SU-DHL-6 (cell line): ENCODE data around the gene FXYD3.

Source experiments
- EZH2phosphoT487 ChIP-seq: fragments of 200-600 bp; sonication (generic), shearing (Covaris generic); conservative IDR thresholded peaks from 2 replicates; pipeline ENCODE4 v1.6.1; 2018; ENCODE audit warnings: mild to moderate bottlenecking, antibody characterized with exemption, low read length, moderate library complexity, mixed read lengths
- TF ChIP-seq, protein P1 (sequence below): fragments of 200-600 bp; sonication (generic); IDR thresholded peaks from one replicate; pipeline ENCODE4 v1.5.1; 2017; ENCODE audit warnings: antibody characterized with exemption, mild to moderate bottlenecking, low read length, moderate library complexity; ENCODE audit not compliant: insufficient read depth, poor library complexity, severe bottlenecking

DNA sequence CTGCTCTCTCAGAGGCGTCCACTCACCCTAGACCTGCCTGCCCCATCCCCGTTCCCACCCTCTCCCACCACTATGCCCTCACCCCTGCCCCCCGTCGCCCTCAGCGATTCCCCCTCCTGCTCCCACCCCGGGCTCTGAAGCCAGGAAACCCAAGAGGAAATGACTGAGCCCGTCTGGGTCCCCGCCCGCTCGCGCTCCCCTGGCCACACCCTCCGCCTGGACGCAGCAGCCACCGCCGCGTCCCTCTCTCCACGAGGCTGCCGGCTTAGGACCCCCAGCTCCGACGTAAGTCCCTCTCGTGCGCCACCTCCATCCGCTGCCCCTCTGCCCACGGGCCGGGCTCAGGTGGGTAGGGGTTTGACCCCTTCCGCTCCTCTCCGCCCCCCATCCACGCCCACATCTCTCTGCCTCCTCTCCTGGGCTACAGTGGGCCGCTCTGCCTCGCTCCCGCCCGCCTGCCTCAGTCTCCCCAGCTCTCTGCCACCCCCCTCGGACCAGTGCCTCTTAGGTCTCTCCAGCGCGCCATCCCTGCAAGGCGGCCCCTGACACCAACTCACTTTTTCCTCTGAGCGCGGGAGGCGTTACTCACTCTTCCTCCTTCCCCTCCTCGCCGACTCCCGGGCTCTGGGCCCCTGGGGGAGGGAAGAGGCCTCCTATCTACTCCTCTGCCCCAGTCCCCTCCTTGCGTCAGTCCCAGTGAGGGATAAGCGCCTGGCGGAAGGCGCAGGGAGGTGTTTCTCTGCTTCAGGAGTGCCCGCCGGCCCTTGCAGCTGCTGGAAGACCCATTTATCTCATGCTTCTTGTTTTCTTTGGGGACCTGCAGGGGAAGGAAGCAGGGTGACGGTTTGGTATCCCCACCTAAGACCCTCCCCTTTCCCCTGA lies 39.1 kb downstream of the FXYD3 start, which contains the start of gene FXYD5:
- TF ChIP-seq, protein P1, sequence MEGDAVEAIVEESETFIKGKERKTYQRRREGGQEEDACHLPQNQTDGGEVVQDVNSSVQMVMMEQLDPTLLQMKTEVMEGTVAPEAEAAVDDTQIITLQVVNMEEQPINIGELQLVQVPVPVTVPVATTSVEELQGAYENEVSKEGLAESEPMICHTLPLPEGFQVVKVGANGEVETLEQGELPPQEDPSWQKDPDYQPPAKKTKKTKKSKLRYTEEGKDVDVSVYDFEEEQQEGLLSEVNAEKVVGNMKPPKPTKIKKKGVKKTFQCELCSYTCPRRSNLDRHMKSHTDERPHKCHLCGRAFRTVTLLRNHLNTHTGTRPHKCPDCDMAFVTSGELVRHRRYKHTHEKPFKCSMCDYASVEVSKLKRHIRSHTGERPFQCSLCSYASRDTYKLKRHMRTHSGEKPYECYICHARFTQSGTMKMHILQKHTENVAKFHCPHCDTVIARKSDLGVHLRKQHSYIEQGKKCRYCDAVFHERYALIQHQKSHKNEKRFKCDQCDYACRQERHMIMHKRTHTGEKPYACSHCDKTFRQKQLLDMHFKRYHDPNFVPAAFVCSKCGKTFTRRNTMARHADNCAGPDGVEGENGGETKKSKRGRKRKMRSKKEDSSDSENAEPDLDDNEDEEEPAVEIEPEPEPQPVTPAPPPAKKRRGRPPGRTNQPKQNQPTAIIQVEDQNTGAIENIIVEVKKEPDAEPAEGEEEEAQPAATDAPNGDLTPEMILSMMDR, result no peak
- no peak for TF ChIP-seq EZH2phosphoT487
